Measurements from ENCODE around the gene NMS.

NMS gene

DNA sequence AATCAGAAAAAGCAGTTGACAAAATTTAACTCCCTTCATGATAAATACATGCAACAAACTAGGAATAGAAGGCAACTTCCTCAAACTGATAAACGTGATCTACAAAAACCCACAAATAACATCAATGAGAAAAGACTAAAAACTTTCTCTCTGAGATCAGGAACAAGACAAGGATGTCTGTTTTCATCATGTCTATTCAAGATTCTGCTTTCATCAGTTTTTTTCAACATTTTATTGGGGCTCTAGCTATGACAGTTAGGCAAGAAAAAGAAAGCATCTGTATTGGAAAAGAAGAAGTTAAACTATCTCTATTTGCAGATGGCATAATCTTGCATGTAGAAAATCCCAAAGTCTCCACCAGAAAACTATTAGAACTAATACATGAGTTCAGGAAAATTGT is 40.6 kb upstream of the NMS start:
- TF ChIP-seq, protein P1, sequence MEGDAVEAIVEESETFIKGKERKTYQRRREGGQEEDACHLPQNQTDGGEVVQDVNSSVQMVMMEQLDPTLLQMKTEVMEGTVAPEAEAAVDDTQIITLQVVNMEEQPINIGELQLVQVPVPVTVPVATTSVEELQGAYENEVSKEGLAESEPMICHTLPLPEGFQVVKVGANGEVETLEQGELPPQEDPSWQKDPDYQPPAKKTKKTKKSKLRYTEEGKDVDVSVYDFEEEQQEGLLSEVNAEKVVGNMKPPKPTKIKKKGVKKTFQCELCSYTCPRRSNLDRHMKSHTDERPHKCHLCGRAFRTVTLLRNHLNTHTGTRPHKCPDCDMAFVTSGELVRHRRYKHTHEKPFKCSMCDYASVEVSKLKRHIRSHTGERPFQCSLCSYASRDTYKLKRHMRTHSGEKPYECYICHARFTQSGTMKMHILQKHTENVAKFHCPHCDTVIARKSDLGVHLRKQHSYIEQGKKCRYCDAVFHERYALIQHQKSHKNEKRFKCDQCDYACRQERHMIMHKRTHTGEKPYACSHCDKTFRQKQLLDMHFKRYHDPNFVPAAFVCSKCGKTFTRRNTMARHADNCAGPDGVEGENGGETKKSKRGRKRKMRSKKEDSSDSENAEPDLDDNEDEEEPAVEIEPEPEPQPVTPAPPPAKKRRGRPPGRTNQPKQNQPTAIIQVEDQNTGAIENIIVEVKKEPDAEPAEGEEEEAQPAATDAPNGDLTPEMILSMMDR (IDR thresholded peaks at IDR 0.05): no peak
- H3K36me3 ChIP-seq (ENCODE audit: control insufficient read depth, insufficient read depth, low read length): no peaks in the 10 kb centered on the region
- H3K4me3 ChIP-seq (ENCODE audit: low read depth, low read length): no peak overlapping the region
- no peaks in the 10 kb centered on the region for H3K9me3 ChIP-seq (ENCODE audit: control insufficient read depth, low read length)
- no peaks in the 10 kb centered on the region for H3K27me3 ChIP-seq (ENCODE audit: control insufficient read depth, insufficient read depth, low read length)
- H3K4me2 ChIP-seq (ENCODE audit: low read length): no peak overlapping the region
- H3K27ac ChIP-seq: no peak overlapping the region
- no peaks in the 10 kb centered on the region for H3K4me1 ChIP-seq
- H3K9ac ChIP-seq: no peak overlapping the region
- no peaks in the 10 kb centered on the region for H3K79me2 ChIP-seq
- no peak overlapping the region for H2AFZ ChIP-seq

GRCh38 chr2:100437751-100438150 is 32.5 kb upstream of the NMS start:
- Histone ChIP-seq H3K79me2 (no peaks in the 10 kb centered on the region), H3K4me1 (no peaks in the 10 kb centered on the region), H3K4me2 (ENCODE audit: low read length) (no peak overlapping the region), H3K4me3 (ENCODE audit: low read depth, low read length) (no peak overlapping the region), H2AFZ (no peak overlapping the region), H3K27me3 (ENCODE audit: control insufficient read depth, insufficient read depth, low read length) (no peaks in the 10 kb centered on the region), H3K9ac (no peak overlapping the region), H3K27ac (no peak overlapping the region), H3K36me3 (ENCODE audit: control insufficient read depth, insufficient read depth, low read length) (no peaks in the 10 kb centered on the region), H3K9me3 (ENCODE audit: control insufficient read depth, low read length) (no peaks in the 10 kb centered on the region)
- TF ChIP-seq, protein P1 (IDR thresholded peaks at IDR 0.05): no peak

- Histone ChIP-seq H3K27me3 (ENCODE audit: control insufficient read depth, insufficient read depth, low read length) (no peaks in the 10 kb centered on the region), H3K79me2 (no peaks in the 10 kb centered on the region), H3K4me2 (ENCODE audit: low read length) (no peak overlapping the region), H3K9ac (no peak overlapping the region), H2AFZ (no peak overlapping the region), H3K4me3 (ENCODE audit: low read depth, low read length) (no peak overlapping the region), H3K4me1 (no peaks in the 10 kb centered on the region), H3K27ac (no peak overlapping the region), H3K9me3 (ENCODE audit: control insufficient read depth, low read length) (no peaks in the 10 kb centered on the region), H3K36me3 (ENCODE audit: control insufficient read depth, insufficient read depth, low read length) (no peaks in the 10 kb centered on the region)
- TF ChIP-seq, protein P1 (IDR thresholded peaks at IDR 0.05): no peak
Measured at GRCh38 chr2:100446696-100447095, 23.6 kb upstream of the NMS start.

DNA sequence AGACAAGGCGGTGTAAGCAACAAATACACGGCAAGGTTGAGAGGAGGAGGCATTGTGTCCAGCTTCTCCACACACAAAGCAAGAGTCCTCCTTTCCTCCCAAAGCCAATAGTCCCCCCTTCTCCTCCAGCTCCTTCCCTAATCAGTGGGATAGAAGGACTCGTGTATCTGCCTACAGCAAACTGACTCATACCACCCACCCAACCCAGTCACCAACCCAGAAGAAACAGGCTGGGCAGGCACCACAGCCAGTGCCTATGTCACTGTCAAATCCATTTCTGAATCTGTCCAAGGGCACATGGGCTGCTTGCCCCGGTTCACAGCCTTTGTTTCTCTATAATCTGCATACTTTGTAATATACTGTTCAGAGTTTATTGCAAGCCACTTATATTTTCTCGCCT is 19.2 kb upstream of the NMS start:
- TF ChIP-seq, protein P1 (IDR thresholded peaks at IDR 0.05): no peak
- no peak overlapping the region for H3K4me3 ChIP-seq (ENCODE audit: low read depth, low read length)
- no peak overlapping the region for H3K9ac ChIP-seq
- H3K27ac ChIP-seq: no peak overlapping the region
- H3K4me1 ChIP-seq: no peaks in the 10 kb centered on the region
- no peak overlapping the region for H2AFZ ChIP-seq
- no peaks in the 10 kb centered on the region for H3K9me3 ChIP-seq (ENCODE audit: control insufficient read depth, low read length)
- no peaks in the 10 kb centered on the region for H3K79me2 ChIP-seq
- H3K27me3 ChIP-seq (ENCODE audit: control insufficient read depth, insufficient read depth, low read length): no peaks in the 10 kb centered on the region
- no peak overlapping the region for H3K4me2 ChIP-seq (ENCODE audit: low read length)
- no peaks in the 10 kb centered on the region for H3K36me3 ChIP-seq (ENCODE audit: control insufficient read depth, insufficient read depth, low read length)

GRCh38 chr2:100451734-100452133 is 18.5 kb upstream of the NMS start:
- no peak overlapping the region for H3K9ac ChIP-seq
- no peak overlapping the region for H2AFZ ChIP-seq
- no peaks in the 10 kb centered on the region for H3K27me3 ChIP-seq (ENCODE audit: control insufficient read depth, insufficient read depth, low read length)
- no peaks in the 10 kb centered on the region for H3K79me2 ChIP-seq
- no peak overlapping the region for H3K27ac ChIP-seq
- no peaks in the 10 kb centered on the region for H3K4me1 ChIP-seq
- H3K4me2 ChIP-seq (ENCODE audit: low read length): no peak overlapping the region
- no peak overlapping the region for H3K4me3 ChIP-seq (ENCODE audit: low read depth, low read length)
- no peaks in the 10 kb centered on the region for H3K9me3 ChIP-seq (ENCODE audit: control insufficient read depth, low read length)
- H3K36me3 ChIP-seq (ENCODE audit: control insufficient read depth, insufficient read depth, low read length): no peaks in the 10 kb centered on the region
- TF ChIP-seq, protein P1 (IDR thresholded peaks at IDR 0.05): no peak
